HFF-Myc (cell line): ENCODE measurements around the gene TBXA2R.
A peak's percentile ranks its signal among the peaks of the same experiment; 100 is the strongest.

Experiments
- DNase-seq: peaks from one replicate; pipeline ENCODE4 v3.0.0-alpha.2; 2011; ENCODE audit warnings: low read depth; ENCODE audit errors: extremely low read depth
- H3K4me3 ChIP-seq: replicated peaks from 2 replicates; pipeline ENCODE4 v1.5.1; 2011; ENCODE audit warnings: low read depth, mild to moderate bottlenecking, control low read depth, low read length
- TF ChIP-seq, protein P1 (sequence below): IDR thresholded peaks from 2 replicates; pipeline ENCODE4 v1.5.1; 2012; ENCODE audit warnings: mild to moderate bottlenecking, low read depth, low read length, control low read depth; ENCODE audit errors: missing control alignments

TBXA2R gene

DNA sequence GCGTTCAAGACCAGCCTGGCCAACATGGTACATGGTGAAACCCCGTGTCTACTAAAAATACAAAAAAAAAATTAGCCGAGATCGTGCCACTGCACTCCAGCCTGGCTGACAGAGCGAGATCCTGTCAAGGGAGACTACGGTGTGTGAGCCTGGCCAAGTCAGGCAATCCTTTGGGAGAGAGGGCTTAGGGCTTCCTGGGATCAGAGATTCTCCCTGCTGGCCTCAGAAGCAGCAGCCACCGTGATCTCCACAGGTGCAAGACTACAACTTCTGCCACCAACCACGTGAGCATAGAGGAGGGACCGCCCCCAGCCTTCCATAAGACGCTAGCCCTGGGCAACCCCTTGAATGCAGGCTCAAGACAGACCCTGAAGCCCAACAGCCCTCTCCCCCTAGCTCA, 56.9 kb downstream of the TBXA2R start:
- no peak overlapping the region for H3K4me3 ChIP-seq
- TF ChIP-seq, protein P1, sequence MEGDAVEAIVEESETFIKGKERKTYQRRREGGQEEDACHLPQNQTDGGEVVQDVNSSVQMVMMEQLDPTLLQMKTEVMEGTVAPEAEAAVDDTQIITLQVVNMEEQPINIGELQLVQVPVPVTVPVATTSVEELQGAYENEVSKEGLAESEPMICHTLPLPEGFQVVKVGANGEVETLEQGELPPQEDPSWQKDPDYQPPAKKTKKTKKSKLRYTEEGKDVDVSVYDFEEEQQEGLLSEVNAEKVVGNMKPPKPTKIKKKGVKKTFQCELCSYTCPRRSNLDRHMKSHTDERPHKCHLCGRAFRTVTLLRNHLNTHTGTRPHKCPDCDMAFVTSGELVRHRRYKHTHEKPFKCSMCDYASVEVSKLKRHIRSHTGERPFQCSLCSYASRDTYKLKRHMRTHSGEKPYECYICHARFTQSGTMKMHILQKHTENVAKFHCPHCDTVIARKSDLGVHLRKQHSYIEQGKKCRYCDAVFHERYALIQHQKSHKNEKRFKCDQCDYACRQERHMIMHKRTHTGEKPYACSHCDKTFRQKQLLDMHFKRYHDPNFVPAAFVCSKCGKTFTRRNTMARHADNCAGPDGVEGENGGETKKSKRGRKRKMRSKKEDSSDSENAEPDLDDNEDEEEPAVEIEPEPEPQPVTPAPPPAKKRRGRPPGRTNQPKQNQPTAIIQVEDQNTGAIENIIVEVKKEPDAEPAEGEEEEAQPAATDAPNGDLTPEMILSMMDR: no peak

DNA sequence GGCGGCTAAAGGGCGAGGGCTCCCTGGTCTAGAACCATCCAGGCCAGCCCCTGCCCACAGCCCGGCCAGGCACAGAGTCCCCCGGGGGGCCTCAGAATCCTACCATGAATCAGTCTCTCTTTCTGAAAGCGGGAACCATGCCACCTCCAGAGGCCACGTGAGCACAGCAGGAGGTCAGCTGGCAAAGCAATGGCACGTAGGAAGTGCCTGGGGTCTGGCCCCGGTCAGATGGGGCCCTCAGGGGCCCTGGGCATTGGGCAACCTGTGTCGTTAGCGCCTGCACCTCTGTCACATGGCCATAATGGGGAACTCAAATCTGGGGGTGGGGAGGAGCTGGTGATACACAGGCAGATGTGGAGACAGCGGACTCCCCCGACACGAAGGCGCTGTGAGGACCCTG, 58.1 kb downstream of the TBXA2R start:
- no peak overlapping the region for H3K4me3 ChIP-seq
- no peak for DNase-seq
- TF ChIP-seq, protein P1: no peak

More for the DNA sequence above, 56.9 kb downstream of the TBXA2R start:
- DNase-seq: no peak

DNA sequence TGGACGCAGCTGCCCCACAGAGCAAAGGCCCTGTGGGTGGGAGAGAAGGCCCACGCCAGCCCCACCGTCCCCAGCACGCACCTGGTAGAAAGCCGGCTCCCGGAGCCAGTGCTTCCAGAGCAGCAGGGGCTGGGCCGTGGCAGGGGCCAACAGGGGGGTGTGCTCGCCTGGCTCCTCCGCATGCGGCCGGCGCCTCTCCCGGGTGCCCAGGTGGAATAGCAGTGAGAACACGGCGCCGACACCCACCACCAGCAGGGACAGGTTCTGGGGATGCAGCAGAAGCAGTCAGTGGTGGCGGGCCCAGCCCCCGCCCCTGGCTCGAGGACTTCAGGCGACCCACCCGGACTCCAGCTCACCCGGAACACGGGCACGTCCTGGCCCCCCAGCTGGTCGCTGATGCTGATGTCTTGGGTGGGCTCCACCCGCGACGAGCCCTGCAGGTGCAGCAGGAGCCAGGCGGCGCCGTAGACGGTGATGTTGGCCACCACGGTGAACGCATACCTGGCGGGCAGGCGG, 58.9 kb downstream of the TBXA2R start:
- TF ChIP-seq, protein P1: no peak

GRCh38 chr19:3547301-3547731, 59.4 kb downstream of the TBXA2R start:
- DNase-seq: no peak
- TF ChIP-seq, protein P1: peak; percentile 70
- H3K4me3 ChIP-seq: no peak overlapping the region

More for the DNA sequence above, 58.9 kb downstream of the TBXA2R start:
- no peak for DNase-seq
- H3K4me3 ChIP-seq: no peak overlapping the region

DNA sequence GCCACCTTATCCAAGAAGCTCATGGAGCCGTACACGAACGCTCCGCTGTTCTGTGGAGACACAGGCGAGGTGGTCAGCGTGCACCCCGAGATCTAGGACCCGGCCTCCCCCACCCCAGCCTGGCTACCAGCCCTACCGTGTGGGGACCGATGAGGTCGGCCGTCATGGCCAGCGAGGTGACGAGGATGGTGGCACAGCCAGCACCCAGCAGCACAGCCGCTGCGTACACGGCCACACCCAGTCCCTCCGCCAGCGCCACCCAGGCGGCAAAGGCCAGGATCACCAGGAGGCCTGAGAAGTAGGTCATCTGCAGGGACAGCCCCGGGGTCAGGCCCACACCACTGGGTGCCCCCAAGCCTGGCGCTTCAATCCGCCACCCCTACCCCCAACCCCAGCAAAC, 60.6 kb downstream of the TBXA2R start:
- no peak for DNase-seq
- no peak overlapping the region for H3K4me3 ChIP-seq
- TF ChIP-seq, protein P1: no peak

DNA sequence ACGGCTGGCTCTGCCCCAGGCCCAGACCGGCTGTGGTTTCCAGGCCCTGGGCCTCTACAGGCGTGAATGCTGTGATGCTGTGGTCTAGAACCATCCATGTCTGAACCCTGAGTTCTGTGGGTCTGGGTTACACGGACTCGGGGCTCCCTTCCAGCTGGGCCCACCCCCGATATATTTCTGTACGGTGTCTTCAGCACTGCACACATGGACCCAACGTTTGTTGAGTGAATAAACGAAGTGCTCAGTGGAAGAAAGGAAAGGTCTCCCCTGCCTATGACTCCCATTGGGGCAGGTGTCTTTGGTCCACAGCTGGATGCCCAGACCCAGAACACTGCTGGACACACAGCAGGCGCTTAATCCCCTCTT, 61.0 kb downstream of the TBXA2R start:
- DNase-seq: no peak
- TF ChIP-seq, protein P1: no peak

More for the DNA sequence above, 61.0 kb downstream of the TBXA2R start:
- no peak overlapping the region for H3K4me3 ChIP-seq
